Fibroblast of lung (primary cell): ENCODE data around the gene CYCS. TPM values are rescaled to one million over a fixed set of nuclear protein-coding genes. Genes with fewer than 3 reads are reported as not detected.

Experiments used
- DNase-seq, 2 donors: peaks; one replicate each; pipeline versions ENCODE4 v3.0.0 to v3.0.0-alpha.2; 2010; ENCODE audit warnings: low read depth in 2 of 2
- H2AFZ ChIP-seq: 2 replicates; pipeline ENCODE4 v1.5.1; 2012; ENCODE audit warnings: low read length, control low read depth, inconsistent platforms
- H3K27ac ChIP-seq: 2 replicates; pipeline ENCODE4 v1.5.1; 2011; ENCODE audit warnings: low read length, control low read depth; ENCODE audit not compliant: insufficient read depth
- H3K27me3 ChIP-seq: 2 replicates; pipeline ENCODE4 v1.5.1; 2011; ENCODE audit warnings: mild to moderate bottlenecking, low read length; ENCODE audit not compliant: control insufficient read depth, insufficient read depth
- H3K36me3 ChIP-seq: 2 replicates; pipeline ENCODE4 v1.5.1; 2011; ENCODE audit warnings: low read length; ENCODE audit not compliant: control insufficient read depth, insufficient read depth
- H3K4me1 ChIP-seq: 2 replicates; pipeline ENCODE4 v1.5.1; 2011; ENCODE audit warnings: low read length; ENCODE audit not compliant: control insufficient read depth, insufficient read depth; ENCODE audit errors: extremely low read depth
- H3K4me2 ChIP-seq: 2 replicates; pipeline ENCODE4 v1.5.1; 2011; ENCODE audit warnings: low read length, control low read depth; ENCODE audit not compliant: insufficient read depth; ENCODE audit errors: extremely low read depth
- H3K4me3 ChIP-seq, 4 experiments: fragments of 200-600 bp in 1 of 4; sonication (generic) in 1 of 4; replicated peaks in 1 of 4; 2 replicates each; pipeline ENCODE4 v1.5.1; 2011 to 2016; ENCODE audit warnings: low read length in 4 of 4, low read depth in 3 of 4, mild to moderate bottlenecking in 3 of 4, control low read depth in 2 of 4, inconsistent platforms in 1 of 4, mixed read lengths in 1 of 4; ENCODE audit not compliant: insufficient read depth in 1 of 4; ENCODE audit errors: control extremely low read depth in 1 of 4
- H3K79me2 ChIP-seq: 2 replicates; pipeline ENCODE4 v1.5.1; 2012; ENCODE audit warnings: mild to moderate bottlenecking, low read length, inconsistent platforms; ENCODE audit not compliant: control insufficient read depth, insufficient read depth
- H3K9ac ChIP-seq: 2 replicates; pipeline ENCODE4 v1.5.1; 2011; ENCODE audit warnings: mild to moderate bottlenecking, low read length, control low read depth; ENCODE audit not compliant: insufficient read depth
- H3K9me3 ChIP-seq: 2 replicates; pipeline ENCODE4 v1.5.1; 2012; ENCODE audit warnings: low read depth, low read length; ENCODE audit not compliant: control insufficient read depth, insufficient read depth
- H4K20me1 ChIP-seq: 2 replicates; pipeline ENCODE4 v1.5.1; 2011; ENCODE audit warnings: low read length; ENCODE audit not compliant: control insufficient read depth, insufficient read depth; ENCODE audit errors: extremely low read depth
- EZH2 ChIP-seq: IDR thresholded peaks from 2 replicates; pipeline ENCODE4 v1.5.1; 2012; ENCODE audit warnings: low read length, control low read depth, mild to moderate bottlenecking; ENCODE audit errors: missing control alignments
- polyA plus RNA-seq, 2 donors: library from polyadenylated mRNA; depleted of rRNA in 1 of 2; stranded (reverse) in 1 of 2; unstranded in 1 of 2; fragments of >200 nt; gene quantifications; 2 replicates each; pipeline ENCODE4 v1.2.1, GENCODE V29; 2011 to 2012; ENCODE audit warnings: missing spikeins in 1 of 2
- total RNA-seq: library from RNA; depleted of rRNA; stranded (reverse); fragments of >200 nt; gene quantifications from 2 replicates; pipeline ENCODE4 v1.2.1, GENCODE V29; 2014
- TF ChIP-seq, protein P1 (sequence below), 2 donors: IDR thresholded peaks in 1 of 2; conservative IDR thresholded peaks in 1 of 2; 1 replicate in 1 of 2; 2 replicates in 1 of 2; pipeline ENCODE4 v1.5.1; 2011 to 2012; ENCODE audit warnings: low read length in 2 of 2, control low read depth in 1 of 2, inconsistent platforms in 1 of 2, low read depth in 1 of 2, mild to moderate bottlenecking in 1 of 2

The CYCS gene
- total and polyA plus RNA-seq, 2 donors (not counting 1 experiment from before 2014, with no cell fraction given) = 32.7 to 76.5 TPM

- Histone ChIP-seq H3K36me3 (peaks cover 8% of the 10 kb centered on the region), H3K27ac (no peak overlapping the region), H3K9me3 (no peaks in the 10 kb centered on the region), H3K9ac (no peak overlapping the region), H3K79me2 (peaks cover 23% of the 10 kb centered on the region), H3K4me1 (peaks cover 2% of the 10 kb centered on the region), H3K4me2 (no peak overlapping the region), H4K20me1 (no peaks in the 10 kb centered on the region), H2AFZ (no peak overlapping the region), H3K4me3 (no peak overlapping the region), H3K27me3 (no peaks in the 10 kb centered on the region)
- TF ChIP-seq, protein P1, sequence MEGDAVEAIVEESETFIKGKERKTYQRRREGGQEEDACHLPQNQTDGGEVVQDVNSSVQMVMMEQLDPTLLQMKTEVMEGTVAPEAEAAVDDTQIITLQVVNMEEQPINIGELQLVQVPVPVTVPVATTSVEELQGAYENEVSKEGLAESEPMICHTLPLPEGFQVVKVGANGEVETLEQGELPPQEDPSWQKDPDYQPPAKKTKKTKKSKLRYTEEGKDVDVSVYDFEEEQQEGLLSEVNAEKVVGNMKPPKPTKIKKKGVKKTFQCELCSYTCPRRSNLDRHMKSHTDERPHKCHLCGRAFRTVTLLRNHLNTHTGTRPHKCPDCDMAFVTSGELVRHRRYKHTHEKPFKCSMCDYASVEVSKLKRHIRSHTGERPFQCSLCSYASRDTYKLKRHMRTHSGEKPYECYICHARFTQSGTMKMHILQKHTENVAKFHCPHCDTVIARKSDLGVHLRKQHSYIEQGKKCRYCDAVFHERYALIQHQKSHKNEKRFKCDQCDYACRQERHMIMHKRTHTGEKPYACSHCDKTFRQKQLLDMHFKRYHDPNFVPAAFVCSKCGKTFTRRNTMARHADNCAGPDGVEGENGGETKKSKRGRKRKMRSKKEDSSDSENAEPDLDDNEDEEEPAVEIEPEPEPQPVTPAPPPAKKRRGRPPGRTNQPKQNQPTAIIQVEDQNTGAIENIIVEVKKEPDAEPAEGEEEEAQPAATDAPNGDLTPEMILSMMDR (conservative IDR thresholded peaks at IDR 0.05 in 1 of 2, IDR thresholded peaks at IDR 0.05 in 1 of 2; ENCODE audit: low read depth in 1 of 2, low read length in 2 of 2) = no peak
- no peak for TF ChIP-seq EZH2
- peak in 1 of 2 donors; percentile 61 for DNase-seq
Measured at GRCh38 chr7:25122373-25122772, 2.7 kb downstream of the CYCS start.

DNA sequence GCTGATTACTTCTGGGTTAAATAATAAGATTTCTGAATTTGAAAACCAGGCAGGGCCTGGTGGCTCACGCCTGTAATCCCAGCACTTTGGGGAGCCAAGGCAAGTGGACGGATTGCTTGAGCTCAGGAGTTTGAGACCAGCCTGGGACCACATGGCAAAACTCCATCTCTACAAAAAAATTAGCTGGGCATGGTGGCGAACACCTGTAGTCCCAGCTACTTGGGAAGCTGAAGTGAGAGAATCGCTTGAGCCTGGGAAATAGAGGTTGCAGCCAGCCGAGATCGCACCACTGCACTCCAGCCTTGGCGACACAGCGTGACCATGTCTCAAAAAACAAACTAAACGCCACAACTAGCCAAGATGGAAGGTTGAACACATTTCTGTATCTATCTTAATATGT lies 3.5 kb downstream of the CYCS start:
- H3K9me3 ChIP-seq = no peaks in the 10 kb centered on the region
- TF ChIP-seq, protein P1 (conservative IDR thresholded peaks at IDR 0.05 in 1 of 2, IDR thresholded peaks at IDR 0.05 in 1 of 2; ENCODE audit: low read depth in 1 of 2, low read length in 2 of 2) = no peak
- no peak for TF ChIP-seq EZH2
- H2AFZ ChIP-seq = no peak overlapping the region
- no peaks in the 10 kb centered on the region for H3K27me3 ChIP-seq
- H3K79me2 ChIP-seq = peaks cover 23% of the 10 kb centered on the region
- H3K36me3 ChIP-seq = peaks cover 8% of the 10 kb centered on the region
- DNase-seq = no peak
- no peak overlapping the region for H3K9ac ChIP-seq
- H3K4me1 ChIP-seq = peaks cover 2% of the 10 kb centered on the region
- no peaks in the 10 kb centered on the region for H4K20me1 ChIP-seq
- no peak overlapping the region for H3K27ac ChIP-seq
- no peak overlapping the region for H3K4me2 ChIP-seq
- H3K4me3 ChIP-seq = no peak overlapping the region

DNA sequence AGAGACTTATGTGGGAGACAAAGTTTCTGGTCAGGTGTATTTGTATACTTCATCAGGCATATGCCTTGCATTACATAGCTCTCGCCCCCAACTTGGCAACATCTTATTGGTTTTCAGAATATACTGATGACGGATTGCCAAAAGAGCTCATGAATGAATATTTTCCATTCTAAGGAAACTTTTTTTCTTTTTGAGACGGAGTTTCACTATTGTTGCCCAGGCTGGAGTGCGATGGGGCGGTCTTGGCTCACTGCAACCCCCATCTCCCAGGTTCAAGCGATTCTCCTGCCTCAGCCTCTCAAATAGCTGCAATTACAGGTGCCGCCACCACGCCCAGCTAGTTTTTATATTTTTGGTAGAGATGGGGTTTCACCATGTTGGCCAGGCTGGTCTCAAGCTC lies 6.0 kb downstream of the CYCS start:
- Histone ChIP-seq H3K27me3 (no peaks in the 10 kb centered on the region), H3K27ac (no peak overlapping the region)

More for the DNA sequence above, 6.0 kb downstream of the CYCS start:
- Histone ChIP-seq H3K79me2 (peaks cover 13% of the 10 kb centered on the region), H3K4me1 (peaks cover 2% of the 10 kb centered on the region), H3K4me2 (no peak overlapping the region), H3K36me3 (peaks cover 8% of the 10 kb centered on the region), H2AFZ (no peak overlapping the region), H3K9ac (no peak overlapping the region), H3K4me3 (no peak overlapping the region), H4K20me1 (no peaks in the 10 kb centered on the region), H3K9me3 (no peaks in the 10 kb centered on the region)
- no peak for TF ChIP-seq EZH2
- TF ChIP-seq, protein P1 (conservative IDR thresholded peaks at IDR 0.05 in 1 of 2, IDR thresholded peaks at IDR 0.05 in 1 of 2; ENCODE audit: low read depth in 1 of 2, low read length in 2 of 2) = no peak
- no peak for DNase-seq
